Superior temporal gyrus (tissue), 1 donor: ENCODE data around the gene S100Z.
"Not testable (repeated sequence)": the region's sequence is repeated elsewhere in the genome, so short reads cannot be mapped to it uniquely, and the experiment has no call there.

Experiments used
- DNase-seq: peaks from one replicate; pipeline ENCODE4 v3.0.0-alpha.2; 2016; ENCODE audit errors: extremely low spot score

Gene S100Z

DNA sequence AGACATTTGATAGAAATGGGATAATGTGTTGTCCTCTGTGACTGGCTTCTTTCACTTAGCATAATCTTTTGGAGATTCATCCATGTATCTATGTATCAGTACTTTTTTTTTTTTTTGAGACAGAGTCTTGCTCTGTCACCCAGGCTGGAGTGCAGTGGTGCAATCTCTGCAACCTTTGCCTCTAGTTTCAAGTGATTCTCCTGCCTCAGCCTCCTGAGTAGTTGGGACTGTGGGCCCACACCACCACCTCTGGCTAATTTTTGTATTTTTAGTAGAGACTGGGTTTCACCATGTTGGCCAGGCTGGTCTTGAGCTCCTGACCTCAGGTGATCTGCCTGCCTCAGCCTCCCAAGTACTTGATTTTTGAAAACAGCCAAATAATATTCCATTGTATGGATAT is 23.4 kb upstream of the S100Z start:
- DNase-seq: not testable (repeated sequence)

DNA sequence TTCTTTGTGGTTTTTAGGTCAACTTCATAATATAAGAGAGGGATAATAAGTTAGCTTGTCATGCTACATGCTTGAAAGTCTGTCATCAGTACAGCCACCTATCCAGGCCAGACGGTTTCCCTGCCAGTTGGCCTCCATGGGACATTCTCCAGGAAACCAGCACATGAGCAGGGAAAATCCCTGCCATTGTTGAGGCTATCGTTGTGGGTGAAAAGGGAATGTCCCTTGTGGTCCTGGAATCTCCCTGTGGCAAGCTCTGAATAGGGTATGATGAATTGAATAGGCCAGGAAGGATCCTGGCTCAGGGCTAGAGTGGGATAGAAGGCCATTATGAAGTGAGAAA is 18.7 kb upstream of the S100Z start:
- no peak for DNase-seq

- no peak for DNase-seq
Observed at GRCh38 chr5:76836181-76836580, 13.6 kb upstream of the S100Z start.

- DNase-seq: no peak
Observed at GRCh38 chr5:76836585-76836984, 13.2 kb upstream of the S100Z start.

DNA sequence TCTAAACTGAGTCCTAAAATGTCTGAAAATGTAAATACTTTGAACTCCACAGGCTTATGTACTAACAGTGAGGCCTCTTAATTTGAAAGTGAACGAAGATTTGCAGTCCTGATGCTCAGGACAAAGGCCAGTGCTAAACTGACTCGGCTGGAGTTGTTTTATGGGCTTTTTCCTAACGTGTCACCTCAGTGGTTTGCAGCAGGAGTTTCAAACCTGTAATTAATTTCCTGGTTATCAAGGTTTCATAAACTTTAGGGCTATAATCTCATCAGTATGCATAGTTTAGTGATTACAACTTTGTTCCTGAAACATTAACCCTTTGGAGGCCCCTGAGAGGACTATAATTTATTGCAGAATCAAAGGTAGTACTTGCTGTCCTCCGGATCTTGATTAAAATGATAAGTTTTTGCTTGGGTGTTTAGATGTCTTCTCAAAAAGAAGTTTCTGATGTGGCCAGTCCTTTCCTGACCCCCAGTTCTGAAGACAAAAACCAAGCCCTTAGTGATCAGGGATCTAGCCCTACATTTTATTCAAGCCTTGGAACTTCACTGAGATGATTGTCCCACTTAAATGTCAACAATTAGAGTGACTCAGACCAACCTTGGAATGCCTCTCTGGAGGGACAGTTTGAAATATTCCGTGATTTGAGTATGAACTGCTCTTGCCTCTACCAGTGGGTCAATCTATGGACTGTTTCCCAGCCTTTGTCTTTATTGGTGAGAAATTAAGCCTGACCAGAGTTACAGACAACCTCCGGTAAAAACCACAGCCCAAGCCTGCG is 11.1 kb upstream of the S100Z start:
- no peak for DNase-seq

DNA sequence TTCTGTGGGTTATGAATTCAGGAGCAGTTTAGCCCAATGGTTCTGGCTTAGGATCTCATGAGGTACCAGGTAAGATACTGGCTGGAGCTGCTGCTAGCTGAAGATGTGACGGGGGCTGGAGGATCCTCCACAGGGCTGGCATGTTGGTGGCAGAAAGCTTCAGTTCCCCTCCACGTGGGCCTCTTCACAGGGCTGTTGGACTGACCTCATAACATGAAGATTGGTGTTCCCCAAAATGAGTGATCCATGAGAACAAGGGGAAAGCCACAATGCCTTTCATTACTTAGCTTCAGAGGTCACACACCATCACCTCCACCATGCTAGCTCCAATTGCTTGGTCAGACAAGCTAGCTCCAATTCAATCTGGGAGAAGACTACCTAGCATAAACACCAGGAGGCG is 8.5 kb upstream of the S100Z start:
- DNase-seq: no peak

GRCh38 chr5:76845890-76846289 is 3.9 kb upstream of the S100Z start:
- no peak for DNase-seq

- DNase-seq: no peak
Observed at GRCh38 chr5:76850543-76851145, 830 bp downstream of the S100Z start.

- DNase-seq: no peak
Observed at GRCh38 chr5:76851728-76852369, 2.0 kb downstream of the S100Z start.

- DNase-seq: no peak
Observed at GRCh38 chr5:76852772-76853171, 3.0 kb downstream of the S100Z start.

- not testable (repeated sequence) for DNase-seq
Observed at GRCh38 chr5:76853741-76854140, 3.9 kb downstream of the S100Z start.

DNA sequence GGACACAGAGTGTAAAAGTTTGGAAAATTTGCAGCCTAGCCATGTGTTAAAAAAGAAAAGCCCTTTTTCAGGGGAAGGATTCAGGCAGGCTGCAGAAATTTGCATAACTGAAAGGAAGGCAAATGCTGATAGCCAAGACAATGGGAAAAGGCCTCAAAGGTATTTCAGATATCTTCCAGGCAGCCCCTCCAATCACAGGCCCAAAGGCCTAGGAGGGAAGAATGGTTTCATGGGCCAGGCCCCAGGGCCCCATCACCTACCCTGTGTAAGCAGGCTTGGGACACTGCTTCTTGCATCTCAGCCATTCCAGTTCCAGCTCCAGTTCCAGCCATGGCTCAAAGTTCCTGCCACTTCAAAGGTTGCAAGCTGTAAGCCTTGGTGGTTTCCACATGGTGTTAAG is 4.8 kb downstream of the S100Z start:
- no peak for DNase-seq

DNA sequence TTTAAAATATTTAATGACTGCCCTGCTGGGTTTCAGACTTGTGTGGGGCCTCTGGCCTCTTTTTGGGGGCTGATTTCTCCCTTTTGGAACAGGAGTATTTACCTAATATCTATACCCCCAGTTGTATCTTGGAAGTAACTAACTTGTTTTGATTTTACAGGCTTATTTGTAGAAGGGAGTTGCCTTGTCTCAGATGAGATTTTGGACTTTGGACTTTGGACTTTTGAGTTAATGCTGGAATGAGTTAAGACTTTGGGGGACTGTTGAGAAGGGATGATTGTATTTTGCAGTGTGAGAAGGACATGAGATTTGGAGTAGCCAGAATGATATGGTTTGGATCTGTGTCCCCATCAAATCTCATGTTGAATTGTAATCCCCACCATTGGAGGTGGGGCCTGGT is 5.7 kb downstream of the S100Z start:
- DNase-seq: not testable (repeated sequence)

DNA sequence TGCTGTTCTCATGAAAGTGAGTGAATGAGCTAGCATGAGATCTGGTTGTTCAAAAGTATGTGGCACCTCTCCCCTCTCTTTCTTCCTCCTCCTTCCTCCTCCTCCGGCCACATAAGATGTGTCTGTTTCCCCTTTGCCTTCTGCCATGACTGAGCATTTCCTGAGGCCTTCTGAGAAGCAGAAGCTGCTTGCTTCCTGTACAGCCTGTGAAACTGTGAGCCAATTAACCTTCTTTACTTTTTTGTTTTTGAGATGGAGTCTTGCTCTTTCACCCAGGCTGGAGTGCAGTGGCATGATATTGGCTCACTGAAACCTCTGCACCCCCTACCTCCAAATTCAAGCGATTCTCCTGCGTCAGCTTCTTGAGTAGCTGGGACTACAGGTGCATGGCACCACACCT is 6.1 kb downstream of the S100Z start:
- DNase-seq: no peak

GRCh38 chr5:76856800-76857199 is 7.0 kb downstream of the S100Z start:
- not testable (repeated sequence) for DNase-seq

- DNase-seq: no peak
Observed at GRCh38 chr5:76859591-76860247, 9.9 kb downstream of the S100Z start.

DNA sequence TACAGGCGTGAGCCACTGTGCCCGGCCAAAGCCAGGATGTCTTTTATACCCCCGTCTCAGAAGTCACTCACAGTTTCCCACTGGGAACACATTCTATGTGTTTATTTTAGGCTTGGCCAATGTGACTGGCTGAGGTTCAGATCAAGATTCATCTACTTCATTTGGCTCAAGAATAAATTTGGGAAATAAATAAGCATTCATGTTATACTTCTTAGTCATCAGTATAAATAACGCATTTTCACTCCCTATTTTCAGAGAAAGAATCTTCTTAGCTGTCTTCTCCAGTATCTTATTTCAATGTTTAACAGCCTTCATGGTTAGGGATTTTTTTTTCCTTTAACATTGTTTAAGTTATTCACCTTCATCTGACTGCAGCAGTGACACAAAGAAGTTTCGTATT is 11.8 kb downstream of the S100Z start:
- no peak for DNase-seq

DNA sequence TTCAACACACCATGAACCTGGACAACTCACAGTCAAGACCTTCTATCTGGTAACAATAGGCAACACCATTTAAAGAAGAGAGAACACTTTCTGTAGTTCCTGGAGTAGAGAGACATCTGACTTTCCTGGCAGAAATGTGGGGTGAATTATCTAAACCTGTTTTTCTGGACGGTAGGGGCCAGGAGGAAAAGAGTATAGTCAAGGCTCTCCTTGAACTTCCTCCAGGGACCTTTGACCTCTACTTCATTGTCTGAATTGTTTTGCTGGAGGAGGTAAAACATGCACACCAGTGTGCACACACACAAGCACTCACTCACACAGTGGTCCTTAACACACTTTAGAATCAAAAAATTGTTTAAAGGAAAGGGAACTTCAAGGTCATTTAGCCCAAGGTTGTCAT is 13.2 kb downstream of the S100Z start:
- DNase-seq: no peak

- no peak for DNase-seq
Observed at GRCh38 chr5:76866503-76866902, 16.7 kb downstream of the S100Z start.

DNA sequence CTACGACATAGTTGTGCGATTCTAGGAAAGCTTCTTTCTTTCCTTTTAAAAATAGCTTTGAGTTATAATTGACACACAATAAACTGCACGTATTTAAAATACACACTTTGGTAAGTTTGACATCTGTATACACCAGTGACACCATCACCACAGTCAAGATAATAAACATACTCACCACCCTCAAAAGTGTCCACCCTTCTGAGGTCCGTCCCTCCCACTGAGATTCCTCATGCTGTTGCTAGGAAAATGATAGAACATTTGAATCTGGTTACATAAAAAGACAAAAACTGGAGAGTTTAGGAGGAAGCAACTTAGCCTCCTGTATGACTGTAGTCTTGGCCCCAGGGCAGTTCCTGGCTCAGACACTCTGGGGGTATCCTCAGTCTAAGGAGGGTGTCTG is 17.2 kb downstream of the S100Z start:
- no peak for DNase-seq

GRCh38 chr5:76867827-76868693 is 18.2 kb downstream of the S100Z start:
- DNase-seq: peak; percentile 89

DNA sequence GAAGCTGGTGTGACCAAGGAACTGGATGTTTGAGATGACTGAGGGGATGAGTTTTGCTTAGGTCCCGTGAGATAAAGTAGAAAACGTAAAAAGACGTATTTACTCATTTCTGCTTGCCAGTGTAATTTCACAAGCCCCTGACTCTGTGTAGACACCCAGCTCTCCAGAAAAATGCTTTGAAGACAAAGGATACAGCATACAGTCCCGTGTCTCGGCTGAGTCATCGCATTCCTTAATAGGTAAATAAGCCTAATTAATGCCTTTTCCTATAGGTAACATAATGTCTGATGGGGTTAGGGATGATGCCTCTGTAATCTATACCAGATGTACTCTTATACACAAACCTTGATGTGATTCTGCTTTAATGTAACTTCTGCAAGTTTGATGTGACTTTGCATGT is 20.2 kb downstream of the S100Z start:
- no peak for DNase-seq
